PFSK-1 (cell line): Measurements from ENCODE around the gene DGCR2.

ENCODE experiments used
- POLR2AphosphoS5 ChIP-seq: IDR thresholded peaks from 2 replicates; pipeline ENCODE4 v1.6.1; 2012; ENCODE audit warnings: low read depth, mild to moderate bottlenecking, control low read depth, low read length, moderate library complexity
- SIN3A ChIP-seq: IDR thresholded peaks from 2 replicates; pipeline ENCODE4 v1.6.1; 2012; ENCODE audit warnings: mild to moderate bottlenecking, low read length, moderate library complexity, borderline replicate concordance; ENCODE audit not compliant: insufficient read depth
- TAF1 ChIP-seq: IDR thresholded peaks from 2 replicates; pipeline ENCODE4 v1.6.1; 2012; ENCODE audit warnings: low read length, control low read depth, borderline replicate concordance; ENCODE audit not compliant: insufficient read depth

GRCh38 chr22:19039448-19039780, 82.8 kb downstream of the DGCR2 start:
- TF ChIP-seq POLR2AphosphoS5 (no peak), TAF1 (no peak), SIN3A (no peak)
